GM12878 (cell line): Measurements from ENCODE around the gene C7orf33. TPM values are rescaled to one million over a fixed set of nuclear protein-coding genes. Genes with fewer than 3 reads are reported as not detected.

Experiments used
- ATAC-seq: fragments of 200-7000 bp; cut with Tn5 transposase; 3 replicates; pipeline ENCODE4 v1.9.1; 2020; ENCODE audit warnings: mild to moderate bottlenecking, moderate library complexity
- BruUV-seq: library from RNA; stranded (reverse); fragments of 400-500 nt; replicated peaks from 2 replicates; lab custom pipeline; 2021; lab: Mats Ljungman, UMichigan
- CTCF ChIA-PET: fragments of 300-600 bp; sonication (Branson Sonifier 250); formaldehyde crosslinking; extraction: SDS; loops from one replicate; lab custom pipeline; 2021; ENCODE audit warnings: inconsistent platforms; lab: Yijun Ruan, JAX
- POLR2A ChIA-PET: fragments of 350-600 bp; formaldehyde crosslinking; extraction: SDS; loops from one replicate; lab custom pipeline; 2021; ENCODE audit warnings: inconsistent platforms; lab: Charles Lee
- RAD21 ChIA-PET: fragments of 300-600 bp; sonication (Branson Sonifier 250); formaldehyde crosslinking; loops from one replicate; lab custom pipeline; 2023; ENCODE audit warnings: antibody characterized with exemption; ENCODE audit not compliant: unreplicated experiment; lab: Charles Lee
- SMC1A ChIA-PET: fragments of 300-600 bp; sonication (Branson Sonifier 250); formaldehyde crosslinking; loops from one replicate; lab custom pipeline; 2023; ENCODE audit not compliant: unreplicated experiment, uncharacterized antibody; lab: Charles Lee
- DNase-seq: peaks from one replicate; pipeline ENCODE4 v3.0.0-alpha.2; 2011; ENCODE audit warnings: low read depth, low spot score
- FAIRE-seq: peaks from 3 replicates; lab custom pipeline; 2011; peaks lifted over from hg19 to GRCh38; lab: Jason Lieb, UNC
- H2AFZ ChIP-seq: 2 replicates; pipeline ENCODE4 v1.6.0; 2011; ENCODE audit warnings: low read depth, low read length, control low read depth; ENCODE audit not compliant: control insufficient read depth
- H3K27ac ChIP-seq: 2 replicates; pipeline ENCODE4 v1.5.1; 2011; ENCODE audit warnings: control low read depth; ENCODE audit not compliant: control insufficient read depth, insufficient read depth
- H3K27me3 ChIP-seq, 2 experiments: replicated peaks in 1 of 2; 2 replicates each; pipeline versions ENCODE4 v1.6.0 to v1.6.1; 2011; ENCODE audit warnings: low read length in 1 of 2; ENCODE audit not compliant: control insufficient read depth in 2 of 2, insufficient read depth in 2 of 2
- H3K36me3 ChIP-seq, 2 experiments: 2 replicates each; pipeline ENCODE4 v1.5.1; 2011; ENCODE audit warnings: low read length in 1 of 2; ENCODE audit not compliant: control insufficient read depth in 2 of 2, insufficient read depth in 2 of 2
- H3K4me1 ChIP-seq: 2 replicates; pipeline ENCODE4 v1.6.1; 2011; ENCODE audit warnings: mild to moderate bottlenecking, low read length, moderate library complexity, mixed read lengths; ENCODE audit not compliant: control insufficient read depth, insufficient read depth
- H3K4me2 ChIP-seq: 2 replicates; pipeline ENCODE4 v1.6.0; 2011; ENCODE audit warnings: control low read depth; ENCODE audit not compliant: control insufficient read depth, insufficient read depth
- H3K4me3 ChIP-seq: fragments of 200-600 bp; sonication (generic); 2 replicates; pipeline ENCODE4 v1.5.1; 2016
- H3K79me2 ChIP-seq: 2 replicates; pipeline ENCODE4 v1.6.0; 2011; ENCODE audit warnings: low read length; ENCODE audit not compliant: control insufficient read depth, insufficient read depth
- H3K9ac ChIP-seq: 2 replicates; pipeline ENCODE4 v1.8.0; 2011; ENCODE audit warnings: low read length, control low read depth, mixed read lengths; ENCODE audit not compliant: control insufficient read depth, insufficient read depth
- H3K9me3 ChIP-seq: replicated peaks from 3 replicates; pipeline ENCODE4 v1.5.1; 2011; ENCODE audit warnings: mild to moderate bottlenecking, low read length; ENCODE audit not compliant: control insufficient read depth, insufficient read depth
- H4K20me1 ChIP-seq: 2 replicates; pipeline ENCODE4 v1.6.0; 2011; ENCODE audit not compliant: control insufficient read depth, insufficient read depth
- NFIC ChIP-seq: IDR thresholded peaks from 2 replicates; pipeline ENCODE4 v1.6.1; 2012; ENCODE audit warnings: low read depth, mild to moderate bottlenecking, inconsistent platforms, low read length, moderate library complexity
- in situ Hi-C: fragments of 300-500 bp; cut with MboI; formaldehyde crosslinking; loops from 9 replicates; pipeline ENCODE4 v1.14.3; 2018; ENCODE audit warnings: mixed read lengths
- intact Hi-C: fragments of 100-400 bp; cut with micrococcal nuclease; formaldehyde crosslinking; loops from one replicate; pipeline ENCODE4 v1.14.2; 2022; ENCODE audit not compliant: unreplicated experiment
- polyA plus RNA-seq, 11 experiments: library from polyadenylated mRNA; depleted of rRNA in 4 of 11; unstranded in 6 of 11; stranded (reverse) in 5 of 11; fragments of >200 nt; fragmentation: Nextera tagmentation in 4 of 11; fragmentation: Illumina TruSeq in 1 of 11; extraction: Ambion mirVana in 4 of 11; extraction: Trizol in 1 of 11; gene quantifications; 1 replicate in 1 of 11; 2 replicates in 10 of 11; pipeline versions ENCODE4 v1.2.1 to v1.2.3, GENCODE V29; 2011 to 2016; ENCODE audit warnings: inconsistent platforms in 2 of 11, missing spikeins in 2 of 11, low read depth in 1 of 11
- total RNA-seq, 4 experiments: library from RNA; depleted of rRNA in 3 of 4; stranded (reverse); fragments of >200 nt in 3 of 4; fragmentation: Illumina TruSeq in 1 of 4; extraction: Trizol in 1 of 4; gene quantifications; 2 replicates each; pipeline versions ENCODE4 v1.2.1 to v1.2.3, GENCODE V29; 2013 to 2021
- TF ChIP-seq, protein P1 (sequence below): IDR thresholded peaks from 2 replicates; pipeline ENCODE4 v1.6.1; 2012; ENCODE audit warnings: mild to moderate bottlenecking, low read depth, low read length
- TF ChIP-seq, protein P2 (sequence below): fragments of 450-650 bp; IDR thresholded peaks from 2 replicates; pipeline ENCODE4 v1.6.1; 2016; ENCODE audit warnings: mild to moderate bottlenecking, moderate library complexity, borderline replicate concordance

C7orf33 gene
- total and polyA plus RNA-seq, 10 of the 15 experiments (the other 5 are each of a cell fraction or from before 2014, with no cell fraction given), result not detected

DNA sequence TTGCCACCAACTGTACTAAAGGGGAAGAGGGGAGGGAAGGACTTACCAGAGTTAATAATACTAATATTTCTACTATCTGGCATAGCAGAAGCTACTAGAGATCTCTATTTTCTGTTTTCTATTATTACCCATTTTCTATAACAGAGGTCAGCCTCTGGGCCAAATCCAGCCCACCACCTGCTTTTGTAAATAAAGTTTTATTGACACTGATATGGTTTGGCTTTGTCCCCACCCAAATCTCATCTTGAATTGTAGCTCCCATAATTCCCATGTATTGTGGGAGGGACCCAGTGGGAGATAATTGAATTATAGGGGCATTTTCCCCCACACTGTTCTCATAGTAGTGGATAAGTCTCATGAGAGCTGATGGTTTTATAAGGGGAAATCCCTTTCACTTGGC, 62.2 kb downstream of the C7orf33 start:
- no peak overlapping the region for H3K4me3 ChIP-seq
- RAD21 ChIA-PET, result no interaction called here
- H3K9ac ChIP-seq, result no peak overlapping the region
- no peaks in the 10 kb centered on the region for H3K36me3 ChIP-seq
- CTCF ChIA-PET, result interaction anchor here (1.0 kb wide), 1 partner anchor 11 kb away, joined by 3 read pairs; no protein-coding TSS in a partner anchor
- no peak overlapping the region for H2AFZ ChIP-seq
- BruUV-seq, result no TSS peak
- DNase-seq (no peak), ATAC-seq (no peak), FAIRE-seq (no peak)
- no peaks in the 10 kb centered on the region for H3K4me1 ChIP-seq
- no peaks in the 10 kb centered on the region for H4K20me1 ChIP-seq
- no peak overlapping the region for H3K4me2 ChIP-seq
- H3K9me3 ChIP-seq, result no peaks in the 10 kb centered on the region
- intact Hi-C loops, result no loop called here
- POLR2A ChIA-PET, result no interaction called here
- SMC1A ChIA-PET, result interaction anchor here (0.9 kb wide), 1 partner anchor 310 kb away, joined by 4 read pairs; no protein-coding TSS in a partner anchor
- no peak for TF ChIP-seq NFIC
- TF ChIP-seq, protein P1, sequence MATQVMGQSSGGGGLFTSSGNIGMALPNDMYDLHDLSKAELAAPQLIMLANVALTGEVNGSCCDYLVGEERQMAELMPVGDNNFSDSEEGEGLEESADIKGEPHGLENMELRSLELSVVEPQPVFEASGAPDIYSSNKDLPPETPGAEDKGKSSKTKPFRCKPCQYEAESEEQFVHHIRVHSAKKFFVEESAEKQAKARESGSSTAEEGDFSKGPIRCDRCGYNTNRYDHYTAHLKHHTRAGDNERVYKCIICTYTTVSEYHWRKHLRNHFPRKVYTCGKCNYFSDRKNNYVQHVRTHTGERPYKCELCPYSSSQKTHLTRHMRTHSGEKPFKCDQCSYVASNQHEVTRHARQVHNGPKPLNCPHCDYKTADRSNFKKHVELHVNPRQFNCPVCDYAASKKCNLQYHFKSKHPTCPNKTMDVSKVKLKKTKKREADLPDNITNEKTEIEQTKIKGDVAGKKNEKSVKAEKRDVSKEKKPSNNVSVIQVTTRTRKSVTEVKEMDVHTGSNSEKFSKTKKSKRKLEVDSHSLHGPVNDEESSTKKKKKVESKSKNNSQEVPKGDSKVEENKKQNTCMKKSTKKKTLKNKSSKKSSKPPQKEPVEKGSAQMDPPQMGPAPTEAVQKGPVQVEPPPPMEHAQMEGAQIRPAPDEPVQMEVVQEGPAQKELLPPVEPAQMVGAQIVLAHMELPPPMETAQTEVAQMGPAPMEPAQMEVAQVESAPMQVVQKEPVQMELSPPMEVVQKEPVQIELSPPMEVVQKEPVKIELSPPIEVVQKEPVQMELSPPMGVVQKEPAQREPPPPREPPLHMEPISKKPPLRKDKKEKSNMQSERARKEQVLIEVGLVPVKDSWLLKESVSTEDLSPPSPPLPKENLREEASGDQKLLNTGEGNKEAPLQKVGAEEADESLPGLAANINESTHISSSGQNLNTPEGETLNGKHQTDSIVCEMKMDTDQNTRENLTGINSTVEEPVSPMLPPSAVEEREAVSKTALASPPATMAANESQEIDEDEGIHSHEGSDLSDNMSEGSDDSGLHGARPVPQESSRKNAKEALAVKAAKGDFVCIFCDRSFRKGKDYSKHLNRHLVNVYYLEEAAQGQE, result no peak
- TF ChIP-seq, protein P2, sequence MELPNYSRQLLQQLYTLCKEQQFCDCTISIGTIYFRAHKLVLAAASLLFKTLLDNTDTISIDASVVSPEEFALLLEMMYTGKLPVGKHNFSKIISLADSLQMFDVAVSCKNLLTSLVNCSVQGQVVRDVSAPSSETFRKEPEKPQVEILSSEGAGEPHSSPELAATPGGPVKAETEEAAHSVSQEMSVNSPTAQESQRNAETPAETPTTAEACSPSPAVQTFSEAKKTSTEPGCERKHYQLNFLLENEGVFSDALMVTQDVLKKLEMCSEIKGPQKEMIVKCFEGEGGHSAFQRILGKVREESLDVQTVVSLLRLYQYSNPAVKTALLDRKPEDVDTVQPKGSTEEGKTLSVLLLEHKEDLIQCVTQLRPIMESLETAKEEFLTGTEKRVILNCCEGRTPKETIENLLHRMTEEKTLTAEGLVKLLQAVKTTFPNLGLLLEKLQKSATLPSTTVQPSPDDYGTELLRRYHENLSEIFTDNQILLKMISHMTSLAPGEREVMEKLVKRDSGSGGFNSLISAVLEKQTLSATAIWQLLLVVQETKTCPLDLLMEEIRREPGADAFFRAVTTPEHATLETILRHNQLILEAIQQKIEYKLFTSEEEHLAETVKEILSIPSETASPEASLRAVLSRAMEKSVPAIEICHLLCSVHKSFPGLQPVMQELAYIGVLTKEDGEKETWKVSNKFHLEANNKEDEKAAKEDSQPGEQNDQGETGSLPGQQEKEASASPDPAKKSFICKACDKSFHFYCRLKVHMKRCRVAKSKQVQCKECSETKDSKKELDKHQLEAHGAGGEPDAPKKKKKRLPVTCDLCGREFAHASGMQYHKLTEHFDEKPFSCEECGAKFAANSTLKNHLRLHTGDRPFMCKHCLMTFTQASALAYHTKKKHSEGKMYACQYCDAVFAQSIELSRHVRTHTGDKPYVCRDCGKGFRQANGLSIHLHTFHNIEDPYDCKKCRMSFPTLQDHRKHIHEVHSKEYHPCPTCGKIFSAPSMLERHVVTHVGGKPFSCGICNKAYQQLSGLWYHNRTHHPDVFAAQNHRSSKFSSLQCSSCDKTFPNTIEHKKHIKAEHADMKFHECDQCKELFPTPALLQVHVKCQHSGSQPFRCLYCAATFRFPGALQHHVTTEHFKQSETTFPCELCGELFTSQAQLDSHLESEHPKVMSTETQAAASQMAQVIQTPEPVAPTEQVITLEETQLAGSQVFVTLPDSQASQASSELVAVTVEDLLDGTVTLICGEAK, result peak; percentile 69
- in situ Hi-C loops, result no loop called here
- no peak overlapping the region for H3K27ac ChIP-seq
- no peaks in the 10 kb centered on the region for H3K79me2 ChIP-seq
- no peaks in the 10 kb centered on the region for H3K27me3 ChIP-seq
